22Rv1 (cell line): ENCODE data around the gene SLC43A2.

Experiments used
- ZFX ChIP-seq: fragments of 450-650 bp; IDR thresholded peaks from 2 replicates; pipeline ENCODE4 v1.6.1; 2017; ENCODE audit warnings: antibody characterized with exemption, borderline replicate concordance
- TF ChIP-seq, protein P1 (sequence below): fragments of 450-650 bp; IDR thresholded peaks from 2 replicates; pipeline ENCODE4 v1.5.1; 2017; ENCODE audit warnings: mild to moderate bottlenecking

DNA sequence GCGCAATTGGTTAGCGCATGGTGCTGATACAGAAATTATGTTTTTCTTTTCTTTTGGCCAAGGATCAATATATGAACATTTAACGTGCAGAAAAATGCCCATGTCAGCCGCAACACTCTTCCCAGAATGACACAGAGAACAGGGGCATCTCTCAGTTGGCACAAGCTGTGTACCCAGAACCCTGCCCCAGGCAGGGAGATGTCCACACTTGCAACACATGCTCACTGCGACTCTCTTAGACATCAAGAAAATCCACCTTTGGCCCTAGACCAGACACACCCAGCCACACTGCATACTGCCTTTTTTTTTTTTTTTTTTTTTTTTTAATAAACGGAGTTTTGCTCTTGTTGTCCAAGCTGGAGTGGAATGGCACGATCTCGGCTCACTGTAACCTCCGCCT, 83.0 kb downstream of the SLC43A2 start:
- TF ChIP-seq, protein P1, sequence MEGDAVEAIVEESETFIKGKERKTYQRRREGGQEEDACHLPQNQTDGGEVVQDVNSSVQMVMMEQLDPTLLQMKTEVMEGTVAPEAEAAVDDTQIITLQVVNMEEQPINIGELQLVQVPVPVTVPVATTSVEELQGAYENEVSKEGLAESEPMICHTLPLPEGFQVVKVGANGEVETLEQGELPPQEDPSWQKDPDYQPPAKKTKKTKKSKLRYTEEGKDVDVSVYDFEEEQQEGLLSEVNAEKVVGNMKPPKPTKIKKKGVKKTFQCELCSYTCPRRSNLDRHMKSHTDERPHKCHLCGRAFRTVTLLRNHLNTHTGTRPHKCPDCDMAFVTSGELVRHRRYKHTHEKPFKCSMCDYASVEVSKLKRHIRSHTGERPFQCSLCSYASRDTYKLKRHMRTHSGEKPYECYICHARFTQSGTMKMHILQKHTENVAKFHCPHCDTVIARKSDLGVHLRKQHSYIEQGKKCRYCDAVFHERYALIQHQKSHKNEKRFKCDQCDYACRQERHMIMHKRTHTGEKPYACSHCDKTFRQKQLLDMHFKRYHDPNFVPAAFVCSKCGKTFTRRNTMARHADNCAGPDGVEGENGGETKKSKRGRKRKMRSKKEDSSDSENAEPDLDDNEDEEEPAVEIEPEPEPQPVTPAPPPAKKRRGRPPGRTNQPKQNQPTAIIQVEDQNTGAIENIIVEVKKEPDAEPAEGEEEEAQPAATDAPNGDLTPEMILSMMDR = no peak
- TF ChIP-seq ZFX = no peak
